K562 (cell line): Measurements from ENCODE around the gene UBE2D2. TPM values are rescaled to one million over a fixed set of nuclear protein-coding genes. Genes with fewer than 3 reads are reported as not detected.
A peak's percentile ranks its signal among the peaks of the same experiment; 100 is the strongest.

Experiments used
- BACH1 ChIP-seq: fragments of 200-800 bp; sonication (Bioruptor generic); IDR thresholded peaks from 2 replicates; pipeline ENCODE4 v1.6.1; 2016; ENCODE audit warnings: missing genetic modification characterization, missing compliant biosample characterization
- DIDO1 ChIP-seq: fragments of 450-650 bp; IDR thresholded peaks from 2 replicates; pipeline ENCODE4 v1.6.1; 2016; ENCODE audit warnings: low read depth, missing biosample characterization, missing genetic modification characterization
- HNRNPUL1 ChIP-seq: fragments of 200-400 bp; formaldehyde crosslinking; IDR thresholded peaks from 2 replicates; pipeline ENCODE4 v1.6.1; 2017; ENCODE audit warnings: low read length
- KLF13 ChIP-seq: fragments of 450-650 bp; IDR thresholded peaks from 2 replicates; pipeline ENCODE4 v1.6.1; 2016; ENCODE audit warnings: missing genetic modification characterization, low read depth, mild to moderate bottlenecking, missing compliant biosample characterization, moderate library complexity, borderline replicate concordance
- MTA2 ChIP-seq: fragments of 450-650 bp; IDR thresholded peaks from 2 replicates; pipeline ENCODE4 v1.6.1; 2016; ENCODE audit warnings: low read depth
- PBX2 ChIP-seq, 2 experiments: IDR thresholded peaks in 1 of 2; conservative IDR thresholded peaks in 1 of 2; 2 replicates each; pipeline ENCODE4 v1.6.1; 2016; ENCODE audit warnings: low read depth in 2 of 2, mild to moderate bottlenecking in 1 of 2, missing compliant biosample characterization in 1 of 2, missing genetic modification characterization in 1 of 2, moderate library complexity in 1 of 2
- POLR2A ChIP-seq: fragments of 450-650 bp; conservative IDR thresholded peaks from 2 replicates; pipeline ENCODE4 v1.6.1; 2016
- SLC30A9 ChIP-seq: fragments of 250-450 bp; sonication (Bioruptor Pico); IDR thresholded peaks from 2 replicates; pipeline ENCODE4 v1.8.0; 2022; ENCODE audit warnings: mild to moderate bottlenecking, moderate library complexity
- ZBTB8A ChIP-seq: fragments of 450-650 bp; IDR thresholded peaks from 2 replicates; pipeline ENCODE4 v1.6.1; 2018; ENCODE audit warnings: mild to moderate bottlenecking, moderate library complexity; ENCODE audit not compliant: partially characterized antibody
- ZNF143 ChIP-seq: sonication (generic); formaldehyde crosslinking; IDR thresholded peaks from 2 replicates; pipeline ENCODE4 v1.9.0; 2022; ENCODE audit warnings: mild to moderate bottlenecking, missing genetic modification reagents
- ZNF407 ChIP-seq: fragments of 450-650 bp; IDR thresholded peaks from 2 replicates; pipeline ENCODE4 v1.6.1; 2016; ENCODE audit warnings: low read depth
- ZNF644 ChIP-seq: fragments of 200-800 bp; sonication (Bioruptor generic); IDR thresholded peaks from 2 replicates; pipeline ENCODE4 v1.6.1; 2016; ENCODE audit warnings: low read depth, missing genetic modification characterization, missing compliant biosample characterization
- polyA plus RNA-seq, 8 experiments: library from polyadenylated mRNA; depleted of rRNA in 4 of 8; stranded (reverse) in 5 of 8; unstranded in 3 of 8; fragments of >200 nt; fragmentation: Nextera tagmentation in 2 of 8; fragmentation: Illumina TruSeq in 1 of 8; extraction: Ambion mirVana in 2 of 8; extraction: Trizol in 1 of 8; gene quantifications; 2 replicates each; pipeline versions ENCODE4 v1.2.1 to v1.2.3, GENCODE V29; 2011 to 2014; ENCODE audit warnings: inconsistent platforms in 1 of 8, missing spikeins in 1 of 8
- total RNA-seq, 7 experiments: library from RNA; depleted of rRNA in 6 of 7; stranded (reverse); fragments of >200 nt in 6 of 7; fragmentation: Illumina TruSeq in 2 of 7; extraction: Trizol in 2 of 7; gene quantifications; 2 replicates each; pipeline versions ENCODE4 v1.2.1 to v1.2.3, GENCODE V29; 2011 to 2021; ENCODE audit warnings: low replicate concordance in 1 of 7
- TF ChIP-seq, protein P1 (sequence below): fragments of 450-650 bp; formaldehyde crosslinking; conservative IDR thresholded peaks from 2 replicates; pipeline ENCODE4 v1.4.0; 2022; ENCODE audit warnings: mild to moderate bottlenecking, missing genetic modification characterization
- TF ChIP-seq, protein P2 (sequence below): fragments of 450-650 bp; formaldehyde crosslinking; IDR thresholded peaks from 2 replicates; pipeline ENCODE4 v1.4.0; 2022; ENCODE audit warnings: missing genetic modification characterization

Gene UBE2D2
- total and polyA plus RNA-seq, 9 of the 15 experiments (the other 6 are each of a cell fraction or from before 2014, with no cell fraction given) = 53.6 to 198 (median 122) TPM

DNA sequence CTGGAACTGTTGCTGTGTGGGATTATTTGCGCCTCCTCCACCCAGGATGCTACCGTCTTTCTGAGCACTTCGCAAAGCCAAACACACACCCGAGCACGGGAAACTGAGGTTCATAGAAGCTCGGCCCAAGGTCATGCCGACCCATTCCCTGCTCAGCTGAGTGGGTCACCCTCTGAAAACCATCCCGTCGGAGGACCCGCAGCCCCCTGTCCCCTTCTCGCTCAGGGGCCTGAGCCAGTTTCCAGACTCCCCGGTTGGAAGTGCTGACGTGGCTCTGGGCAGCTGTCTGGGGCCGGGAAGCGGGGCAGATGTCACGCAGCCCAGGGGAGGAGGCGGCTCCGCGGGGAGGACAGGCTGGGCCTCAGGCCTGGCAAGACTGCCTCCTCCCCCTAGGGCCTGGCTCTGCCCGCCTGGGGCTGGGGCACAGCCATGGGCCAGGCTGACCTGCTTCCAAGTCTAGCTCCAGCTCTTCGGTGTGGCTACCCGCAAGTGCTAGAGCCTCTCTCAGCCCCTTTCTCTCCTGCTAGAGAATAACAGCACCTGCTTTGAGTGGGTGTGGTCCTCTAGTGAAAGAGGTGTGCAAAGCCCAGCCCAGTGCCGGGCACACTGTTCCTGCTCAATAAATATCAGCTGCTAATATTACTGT, 77.1 kb downstream of the UBE2D2 start (continued):
- TF ChIP-seq ZNF407 (no peak), KLF13 (tag) (peak; percentile 65), BACH1 (tag) (no peak), SLC30A9 (CRISPR knock-in tag) (no peak), POLR2A (0 out of 2 replicates have a peak, but pooled peaks have one; percentile 40), ZBTB8A (no peak), DIDO1 (no peak), ZNF644 (tag) (0 out of 2 replicates have a peak, but pooled peaks have one; percentile 17), PBX2 (CRISPR knock-in tag; IDR thresholded peaks at IDR 0.05; ENCODE audit: low read depth) (no peak), PBX2 (tag; conservative IDR thresholded peaks at IDR 0.05; ENCODE audit: low read depth) (no peak), HNRNPUL1 (no peak), MTA2 (no peak), ZNF143 (CRISPR knock-in tag) (no peak)
- TF ChIP-seq, protein P1, sequence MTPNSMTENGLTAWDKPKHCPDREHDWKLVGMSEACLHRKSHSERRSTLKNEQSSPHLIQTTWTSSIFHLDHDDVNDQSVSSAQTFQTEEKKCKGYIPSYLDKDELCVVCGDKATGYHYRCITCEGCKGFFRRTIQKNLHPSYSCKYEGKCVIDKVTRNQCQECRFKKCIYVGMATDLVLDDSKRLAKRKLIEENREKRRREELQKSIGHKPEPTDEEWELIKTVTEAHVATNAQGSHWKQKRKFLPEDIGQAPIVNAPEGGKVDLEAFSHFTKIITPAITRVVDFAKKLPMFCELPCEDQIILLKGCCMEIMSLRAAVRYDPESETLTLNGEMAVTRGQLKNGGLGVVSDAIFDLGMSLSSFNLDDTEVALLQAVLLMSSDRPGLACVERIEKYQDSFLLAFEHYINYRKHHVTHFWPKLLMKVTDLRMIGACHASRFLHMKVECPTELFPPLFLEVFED (CRISPR knock-in tag) = 0 out of 2 replicates have a peak, but pooled peaks have one; percentile 22
- TF ChIP-seq, protein P2, sequence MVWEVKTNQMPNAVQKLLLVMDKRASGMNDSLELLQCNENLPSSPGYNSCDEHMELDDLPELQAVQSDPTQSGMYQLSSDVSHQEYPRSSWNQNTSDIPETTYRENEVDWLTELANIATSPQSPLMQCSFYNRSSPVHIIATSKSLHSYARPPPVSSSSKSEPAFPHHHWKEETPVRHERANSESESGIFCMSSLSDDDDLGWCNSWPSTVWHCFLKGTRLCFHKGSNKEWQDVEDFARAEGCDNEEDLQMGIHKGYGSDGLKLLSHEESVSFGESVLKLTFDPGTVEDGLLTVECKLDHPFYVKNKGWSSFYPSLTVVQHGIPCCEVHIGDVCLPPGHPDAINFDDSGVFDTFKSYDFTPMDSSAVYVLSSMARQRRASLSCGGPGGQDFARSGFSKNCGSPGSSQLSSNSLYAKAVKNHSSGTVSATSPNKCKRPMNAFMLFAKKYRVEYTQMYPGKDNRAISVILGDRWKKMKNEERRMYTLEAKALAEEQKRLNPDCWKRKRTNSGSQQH (CRISPR knock-in tag) = peak; percentile 64; the same call in 1 of the 2 replicates
